Gastroesophageal sphincter (tissue), 3 donors: Measurements from ENCODE around the gene P2RY2.

Source experiments
- EP300 ChIP-seq: sonication (generic); formaldehyde crosslinking; IDR thresholded peaks from one replicate; pipeline ENCODE4 v1.6.1; 2017; ENCODE audit warnings: antibody characterized with exemption, mild to moderate bottlenecking
- POLR2A ChIP-seq, 2 donors: fragments of 450-650 bp; IDR thresholded peaks; one replicate each; pipeline ENCODE4 v1.6.1; 2017; ENCODE audit warnings: antibody characterized with exemption in 2 of 2, mild to moderate bottlenecking in 2 of 2, moderate library complexity in 1 of 2
- POLR2AphosphoS5 ChIP-seq: sonication (generic); formaldehyde crosslinking; IDR thresholded peaks from one replicate; pipeline ENCODE4 v1.6.1; 2017; ENCODE audit warnings: antibody characterized with exemption
- TF ChIP-seq, protein P1 (sequence below), 4 experiments: fragments of 200-600 bp in 2 of 4; fragments of 450-650 bp in 2 of 4; sonication (generic) in 1 of 4; IDR thresholded peaks; one replicate each; pipeline ENCODE4 v1.5.1; 2017 to 2019; ENCODE audit warnings: antibody characterized with exemption in 4 of 4, mild to moderate bottlenecking in 2 of 4, moderate library complexity in 2 of 4

- TF ChIP-seq, protein P1, sequence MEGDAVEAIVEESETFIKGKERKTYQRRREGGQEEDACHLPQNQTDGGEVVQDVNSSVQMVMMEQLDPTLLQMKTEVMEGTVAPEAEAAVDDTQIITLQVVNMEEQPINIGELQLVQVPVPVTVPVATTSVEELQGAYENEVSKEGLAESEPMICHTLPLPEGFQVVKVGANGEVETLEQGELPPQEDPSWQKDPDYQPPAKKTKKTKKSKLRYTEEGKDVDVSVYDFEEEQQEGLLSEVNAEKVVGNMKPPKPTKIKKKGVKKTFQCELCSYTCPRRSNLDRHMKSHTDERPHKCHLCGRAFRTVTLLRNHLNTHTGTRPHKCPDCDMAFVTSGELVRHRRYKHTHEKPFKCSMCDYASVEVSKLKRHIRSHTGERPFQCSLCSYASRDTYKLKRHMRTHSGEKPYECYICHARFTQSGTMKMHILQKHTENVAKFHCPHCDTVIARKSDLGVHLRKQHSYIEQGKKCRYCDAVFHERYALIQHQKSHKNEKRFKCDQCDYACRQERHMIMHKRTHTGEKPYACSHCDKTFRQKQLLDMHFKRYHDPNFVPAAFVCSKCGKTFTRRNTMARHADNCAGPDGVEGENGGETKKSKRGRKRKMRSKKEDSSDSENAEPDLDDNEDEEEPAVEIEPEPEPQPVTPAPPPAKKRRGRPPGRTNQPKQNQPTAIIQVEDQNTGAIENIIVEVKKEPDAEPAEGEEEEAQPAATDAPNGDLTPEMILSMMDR (IDR thresholded peaks at IDR 0.05), result no peak
- TF ChIP-seq EP300 (no peak), POLR2AphosphoS5 (no peak), POLR2A (IDR thresholded peaks at IDR 0.05) (no peak)
Observed at GRCh38 chr11:73272680-73273038, 54.6 kb downstream of the P2RY2 start.
